ENCODE data around the gene COLGALT1.
"Not testable (repeated sequence)": the region's sequence is repeated elsewhere in the genome, so short reads cannot be mapped to it uniquely, and the experiment has no call there.

COLGALT1 gene

DNA sequence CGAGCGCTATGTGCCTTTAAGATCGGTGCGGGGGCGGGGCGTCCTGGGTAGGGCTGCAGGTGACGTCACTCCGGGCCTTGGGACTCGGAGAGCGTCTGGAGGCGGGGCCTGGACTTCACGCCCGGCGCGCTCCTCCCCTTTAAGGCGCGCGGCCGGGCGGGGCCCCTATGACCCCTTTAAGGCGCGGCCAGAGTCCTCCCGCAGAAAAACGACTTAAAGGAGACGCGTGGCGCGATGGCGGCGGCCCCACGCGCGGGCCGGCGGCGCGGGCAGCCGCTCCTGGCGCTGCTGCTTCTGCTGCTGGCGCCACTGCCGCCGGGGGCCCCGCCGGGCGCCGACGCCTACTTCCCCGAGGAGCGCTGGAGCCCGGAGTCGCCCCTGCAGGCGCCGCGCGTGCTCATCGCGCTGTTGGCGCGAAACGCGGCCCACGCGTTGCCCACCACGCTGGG is at the start of gene COLGALT1:
COLGALT1 (plus strand) TSS at position 170 of the 449 bp plus-strand sequence; CDS start at position 235, 65 bp downstream.
- DNase-seq (ENCODE audit: low read depth, low spot score), result peak; percentile 74

DNA sequence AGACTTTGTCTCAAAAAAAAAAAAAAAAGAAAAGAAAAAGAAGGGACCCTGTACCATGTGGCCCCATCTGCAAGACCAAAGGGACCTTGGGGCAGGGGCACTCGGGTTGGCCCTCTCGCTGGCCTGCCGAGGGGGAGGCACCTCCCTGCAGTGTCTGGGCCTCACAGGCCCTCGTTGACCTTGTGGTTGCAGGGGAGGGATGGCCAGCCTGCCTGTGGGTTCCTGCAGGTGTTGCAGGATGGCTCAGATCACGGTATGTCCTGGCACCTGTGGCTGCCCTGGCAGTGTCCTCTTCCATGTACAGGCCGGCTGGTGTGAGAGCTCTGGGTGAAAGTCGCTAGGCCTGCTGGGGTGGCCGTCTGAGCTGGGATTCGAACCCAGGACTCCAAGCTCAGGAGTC is 48.7 kb upstream of the COLGALT1 start:
- DNase-seq (ENCODE audit: low read depth, low spot score), result no peak

DNA sequence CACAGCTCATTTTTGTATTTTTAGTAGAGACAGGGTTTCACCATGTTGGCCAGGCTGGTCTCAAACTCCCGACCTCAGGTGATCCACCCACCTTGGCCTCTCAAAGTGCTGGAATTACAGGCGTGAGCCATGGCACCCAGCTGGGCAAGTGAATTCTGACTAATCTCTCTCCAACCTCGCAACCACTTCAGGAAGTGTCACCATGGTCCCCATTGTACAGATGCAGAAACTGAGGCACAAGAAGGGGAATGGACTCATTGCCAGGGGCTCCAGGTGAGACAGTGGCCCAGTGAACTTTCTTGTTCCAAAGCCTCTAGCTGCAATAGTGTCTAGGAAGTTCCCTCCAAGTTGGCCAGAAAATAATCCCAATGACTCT is 46.9 kb upstream of the COLGALT1 start:
- DNase-seq (ENCODE audit: low read depth, low spot score), result not testable (repeated sequence)

DNA sequence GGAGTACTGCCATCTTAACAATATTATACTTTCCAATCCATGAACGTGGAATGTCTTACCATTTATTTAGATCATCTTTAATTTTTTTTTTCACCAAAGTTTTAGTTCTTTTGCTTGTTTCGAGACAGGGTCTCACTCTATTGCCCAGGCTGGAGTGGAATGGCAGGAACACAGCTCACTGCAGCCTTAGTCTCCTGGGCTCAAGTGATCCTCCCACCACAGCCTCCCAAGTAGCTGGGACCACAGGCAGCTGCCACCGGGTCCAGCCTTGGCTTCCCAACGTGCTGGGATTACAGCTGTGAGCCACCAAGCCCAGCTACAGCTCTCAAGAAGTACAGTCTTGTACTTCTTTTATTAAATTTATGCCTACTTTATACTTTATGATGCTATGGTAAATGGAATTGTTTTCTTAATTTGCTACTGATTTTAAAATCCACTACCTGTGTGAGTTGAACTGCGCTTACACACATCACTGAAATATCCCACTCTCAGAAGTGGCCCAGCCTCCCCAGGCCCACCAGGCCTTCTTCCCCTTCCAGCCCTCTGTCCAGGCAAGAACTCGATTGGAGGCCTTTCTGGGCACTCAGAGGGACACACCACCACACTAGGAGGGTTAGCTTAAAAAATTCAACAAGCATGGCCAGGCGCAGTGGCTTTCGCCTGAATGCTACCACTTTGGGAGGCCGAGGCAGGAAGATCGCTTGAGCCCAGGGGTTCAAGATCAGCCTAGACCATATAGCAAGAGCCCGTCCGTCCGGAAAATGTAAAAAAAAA is 45.0 kb upstream of the COLGALT1 start:
- DNase-seq (ENCODE audit: low read depth, low spot score), result no peak

DNA sequence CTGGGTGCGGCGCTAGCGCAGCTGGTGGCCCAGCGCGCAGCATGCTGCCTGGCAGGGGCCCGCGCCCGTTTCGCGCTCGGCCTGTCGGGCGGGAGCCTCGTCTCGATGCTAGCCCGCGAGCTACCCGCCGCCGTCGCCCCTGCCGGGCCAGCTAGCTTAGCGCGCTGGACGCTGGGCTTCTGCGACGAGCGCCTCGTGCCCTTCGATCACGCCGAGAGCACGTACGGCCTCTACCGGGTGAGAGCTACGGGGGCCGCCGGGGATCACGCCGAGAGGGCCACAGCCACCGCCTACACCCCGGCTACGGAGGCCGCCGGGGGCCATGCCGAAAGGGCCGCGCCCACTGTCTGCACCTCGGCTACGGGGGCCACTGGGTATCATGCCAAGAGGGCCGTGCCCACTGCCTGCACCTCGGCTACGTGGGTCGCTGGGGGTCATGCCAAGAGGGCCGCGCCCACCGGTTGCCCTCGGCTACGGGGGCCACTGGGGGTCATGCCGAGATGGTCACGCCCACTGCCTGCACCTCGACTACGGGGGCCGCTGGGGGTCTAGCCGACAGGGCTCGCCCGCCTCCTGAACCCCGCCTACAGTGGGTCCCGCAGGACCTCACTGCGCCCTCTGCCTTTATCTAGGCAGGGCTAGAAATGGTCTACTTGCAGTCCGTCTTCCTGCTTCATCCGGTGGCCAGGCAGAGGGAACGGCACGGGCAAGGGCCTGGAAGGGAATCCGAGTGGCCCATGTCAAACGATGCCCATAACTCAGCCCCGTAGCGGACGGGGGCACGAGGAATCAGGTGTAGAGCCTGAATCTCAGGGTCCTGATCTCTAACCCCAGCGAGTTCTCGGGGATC is 43.5 kb upstream of the COLGALT1 start:
- DNase-seq (ENCODE audit: low read depth, low spot score), result no peak

DNA sequence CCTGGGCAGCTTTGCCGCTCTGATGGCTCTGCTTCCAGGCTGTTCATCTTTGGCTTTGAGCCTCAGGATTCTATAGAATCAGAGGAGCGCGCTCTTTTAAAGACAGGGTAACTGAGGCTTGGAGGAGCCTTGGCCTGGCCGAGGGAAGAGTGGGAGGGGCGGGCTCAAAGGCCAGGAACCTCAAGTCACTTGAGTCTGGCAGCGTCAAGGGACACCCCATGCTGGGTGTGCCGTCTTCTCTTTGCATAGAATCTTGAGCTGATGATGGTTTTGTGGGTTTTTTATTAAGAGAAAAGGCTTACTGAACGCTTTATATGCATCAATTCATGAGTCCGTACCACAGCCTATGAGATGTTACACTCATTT is 42.9 kb upstream of the COLGALT1 start:
- DNase-seq (ENCODE audit: low read depth, low spot score), result no peak

DNA sequence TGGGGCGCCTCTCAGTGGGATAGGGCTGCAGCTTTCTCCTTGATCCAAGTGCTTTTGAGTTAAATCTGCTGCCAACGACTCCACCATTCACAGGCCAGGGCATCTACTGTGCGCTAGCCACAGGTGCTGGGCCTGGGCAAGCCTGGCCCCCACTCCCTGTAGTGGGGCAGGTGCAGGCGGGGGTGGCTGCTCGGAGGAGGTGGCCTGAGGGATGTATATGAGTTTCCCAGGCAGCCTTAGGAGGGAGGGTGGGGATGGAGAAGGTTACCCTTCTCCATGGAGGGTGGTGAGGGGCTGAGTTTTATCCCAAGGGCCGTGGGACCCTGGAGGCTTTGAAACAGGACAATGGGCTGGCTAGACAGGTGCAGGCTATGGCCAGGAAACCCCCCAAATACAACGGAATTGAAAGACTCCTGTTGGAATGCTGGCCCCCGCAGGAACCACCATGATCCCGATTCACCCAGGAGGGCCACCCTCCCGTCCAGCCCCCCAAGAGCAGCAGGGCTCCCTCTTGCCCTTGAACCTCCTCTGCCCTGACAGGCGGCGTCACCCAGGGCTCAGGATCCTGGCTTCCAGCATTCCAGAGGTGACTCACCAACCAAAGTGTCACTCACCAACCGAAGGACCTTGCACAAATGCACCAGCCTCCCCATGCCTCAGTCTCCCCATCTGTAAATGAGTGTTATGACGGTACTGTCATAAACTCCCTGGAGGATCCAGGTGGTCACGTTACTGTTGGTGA is 39.9 kb upstream of the COLGALT1 start:
- no peak for DNase-seq (ENCODE audit: low read depth, low spot score)

DNA sequence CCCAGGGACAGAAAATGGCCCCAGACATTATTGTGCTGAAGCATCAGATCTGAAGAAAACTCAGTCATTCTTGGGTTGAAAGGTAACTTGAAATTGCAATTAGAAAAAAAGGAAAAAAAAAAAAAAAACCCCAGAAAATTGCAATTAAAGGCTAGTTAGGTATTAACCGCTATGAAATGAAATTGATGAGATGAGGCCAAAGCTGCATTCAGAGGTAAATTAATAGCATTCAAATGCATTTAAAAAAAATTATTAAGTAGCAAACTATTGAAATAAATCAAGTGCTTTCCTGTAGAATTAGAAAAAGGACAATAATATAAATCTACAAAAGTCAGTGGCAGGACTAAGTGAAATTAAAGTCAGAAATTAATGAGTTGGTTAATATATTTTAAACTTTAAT is 37.6 kb upstream of the COLGALT1 start:
- no peak for DNase-seq (ENCODE audit: low read depth, low spot score)

DNA sequence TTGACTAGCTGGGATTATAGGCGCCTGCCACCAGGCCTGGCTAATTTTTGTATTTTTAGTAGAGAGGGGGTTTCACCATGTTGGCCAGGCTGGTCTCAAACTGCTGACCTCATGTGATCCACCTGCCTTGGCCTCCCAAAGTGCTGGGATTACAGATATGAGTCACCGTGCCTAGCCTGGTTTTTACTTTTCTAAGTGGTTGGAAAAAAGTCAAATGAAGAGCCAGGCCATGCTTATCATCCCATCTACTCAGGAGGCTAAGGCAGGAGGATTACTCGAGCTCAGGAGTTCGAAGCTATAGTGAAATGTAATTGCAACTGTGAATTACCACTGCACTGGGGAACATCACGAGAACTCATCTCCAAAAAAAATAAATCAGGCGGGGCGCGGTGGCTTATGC is 36.8 kb upstream of the COLGALT1 start:
- DNase-seq (ENCODE audit: low read depth, low spot score), result not testable (repeated sequence)

DNA sequence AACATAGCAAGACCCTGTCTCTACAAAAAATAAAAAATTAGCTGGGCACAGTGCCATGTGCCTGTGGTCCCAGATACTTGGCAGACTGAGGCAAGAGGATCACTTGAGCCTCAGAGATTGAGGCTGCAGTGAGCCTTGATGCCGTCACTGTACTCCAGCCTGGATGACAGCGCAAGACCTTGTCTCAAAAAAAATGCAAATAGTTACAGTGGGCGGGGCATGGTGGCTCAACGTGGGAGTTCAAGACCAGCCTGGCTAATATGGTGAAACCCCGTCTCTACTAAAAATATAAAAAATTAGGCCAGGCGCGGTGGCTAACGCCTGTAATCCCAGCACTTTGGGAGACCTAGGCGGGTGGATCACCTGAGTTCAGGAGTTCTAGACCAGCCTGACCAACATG is 35.5 kb upstream of the COLGALT1 start:
- DNase-seq (ENCODE audit: low read depth, low spot score), result no peak

DNA sequence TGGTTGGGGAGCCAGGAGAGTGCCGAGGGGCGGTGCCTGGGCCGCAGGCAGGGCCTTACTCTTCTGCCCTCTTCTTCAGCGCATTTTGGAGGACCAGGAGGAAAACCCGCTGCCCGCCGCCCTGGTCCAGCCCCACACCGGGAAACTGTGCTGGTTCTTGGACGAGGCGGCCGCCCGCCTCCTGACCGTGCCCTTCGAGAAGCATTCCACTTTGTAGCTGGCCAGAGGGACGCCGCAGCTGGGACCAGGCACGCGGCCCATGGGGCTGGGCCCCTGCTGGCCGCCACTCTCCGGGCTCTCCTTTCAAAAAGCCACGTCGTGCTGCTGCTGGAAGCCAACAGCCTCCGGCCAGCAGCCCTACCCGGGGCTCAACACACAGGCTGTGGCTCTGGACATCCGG is 34.6 kb upstream of the COLGALT1 start:
- no peak for DNase-seq (ENCODE audit: low read depth, low spot score)

DNA sequence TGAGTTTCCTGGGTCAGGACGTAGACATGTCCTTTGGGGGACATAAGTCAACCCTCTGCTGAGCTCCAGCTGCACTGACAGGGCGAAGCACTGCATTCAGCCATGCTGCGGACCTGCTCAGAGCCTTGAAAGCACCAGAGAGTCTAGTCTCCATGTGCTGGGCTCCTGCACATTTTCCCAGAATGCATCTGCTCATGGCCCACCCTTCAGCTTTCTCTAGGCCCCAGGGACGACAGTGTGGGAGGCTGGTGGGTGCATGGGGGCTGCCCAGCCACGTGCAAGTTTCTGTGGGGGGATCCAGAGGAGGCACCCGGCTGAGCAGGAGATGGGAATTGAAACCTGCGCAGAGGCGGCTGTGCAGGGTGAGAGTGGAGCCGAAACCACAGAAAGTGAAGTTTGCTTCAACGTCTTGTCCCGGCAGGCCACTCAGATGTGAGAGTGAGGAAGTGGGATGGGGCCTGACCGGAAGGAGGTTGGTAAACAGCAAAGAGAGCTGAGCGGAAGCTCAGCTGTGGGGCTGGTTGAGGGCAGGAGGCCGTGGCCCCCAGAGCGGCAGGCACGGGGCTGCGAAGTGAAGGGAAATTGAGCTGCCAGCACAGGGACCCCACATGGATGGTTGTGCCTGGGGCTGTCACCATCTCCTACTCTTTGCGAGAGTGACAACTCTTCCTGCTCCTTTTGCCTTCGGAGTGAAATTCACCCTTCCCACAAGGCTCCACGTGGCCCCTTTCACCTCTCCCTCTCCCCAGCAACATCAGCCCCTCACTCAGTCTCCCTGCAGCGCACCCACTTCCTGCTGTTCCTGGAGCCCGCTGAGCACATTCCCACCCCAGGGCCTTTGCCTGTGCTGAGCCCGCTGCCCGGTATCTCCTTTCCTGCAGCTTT is 32.2 kb upstream of the COLGALT1 start:
- DNase-seq (ENCODE audit: low read depth, low spot score), result no peak

DNA sequence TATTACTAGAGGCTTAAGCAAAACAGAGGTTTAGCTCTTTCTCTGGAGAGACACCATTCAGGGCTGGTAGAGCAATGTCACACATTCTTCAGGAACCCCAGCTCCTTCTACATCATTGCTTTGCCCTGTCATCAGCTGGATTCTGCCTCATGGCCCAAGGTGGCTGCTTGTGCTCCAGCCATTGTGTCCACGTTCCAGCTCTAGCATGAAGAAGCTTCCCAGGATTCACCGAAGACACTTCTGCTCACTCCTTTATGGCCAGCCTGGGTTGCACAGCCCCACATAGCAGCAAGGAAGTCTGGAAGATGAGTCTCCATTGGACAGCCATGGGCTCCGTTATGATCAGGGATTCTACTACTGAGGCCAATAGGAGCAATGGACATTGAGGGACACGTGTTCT is 30.8 kb upstream of the COLGALT1 start:
- DNase-seq (ENCODE audit: low read depth, low spot score), result no peak

DNA sequence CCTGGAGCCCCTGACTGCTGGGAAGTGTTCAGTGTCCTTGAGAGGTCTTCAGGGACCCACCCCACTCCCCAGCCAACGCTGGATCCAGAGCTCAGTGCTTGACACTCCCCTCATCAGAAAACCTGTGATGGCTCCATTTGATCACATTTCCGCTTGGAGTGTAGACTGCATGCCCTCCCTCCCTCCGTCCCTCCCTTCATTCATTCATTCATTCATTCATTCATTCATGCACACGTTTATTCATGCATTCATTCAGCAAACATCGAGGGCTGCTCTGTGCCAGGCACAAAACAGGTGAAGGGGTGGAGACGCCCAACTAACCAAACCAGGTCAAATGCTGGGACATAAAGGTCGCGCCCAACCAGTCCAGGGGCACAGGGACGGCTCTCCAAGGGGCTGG is 30.3 kb upstream of the COLGALT1 start:
- no peak for DNase-seq (ENCODE audit: low read depth, low spot score)

DNA sequence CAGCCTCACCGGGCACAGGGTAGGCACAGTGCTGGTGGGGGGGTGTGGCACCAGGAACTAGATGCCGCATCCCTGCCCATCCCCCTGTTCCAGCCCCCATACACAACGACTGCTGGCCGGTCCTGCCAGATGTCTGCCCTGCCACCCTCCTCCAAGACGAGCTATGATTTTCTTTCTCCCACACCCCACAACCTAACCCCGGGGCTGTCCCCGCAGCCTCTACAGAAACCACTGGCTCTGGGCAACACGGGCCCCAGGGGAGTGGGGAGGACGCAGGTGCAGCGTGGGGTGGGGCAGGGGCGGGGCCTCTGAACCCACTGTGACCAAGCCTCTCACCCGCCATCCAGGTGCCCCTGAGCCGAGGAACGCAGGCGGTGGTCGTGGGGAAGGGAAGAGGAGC is 28.5 kb upstream of the COLGALT1 start:
- DNase-seq (ENCODE audit: low read depth, low spot score), result no peak

DNA sequence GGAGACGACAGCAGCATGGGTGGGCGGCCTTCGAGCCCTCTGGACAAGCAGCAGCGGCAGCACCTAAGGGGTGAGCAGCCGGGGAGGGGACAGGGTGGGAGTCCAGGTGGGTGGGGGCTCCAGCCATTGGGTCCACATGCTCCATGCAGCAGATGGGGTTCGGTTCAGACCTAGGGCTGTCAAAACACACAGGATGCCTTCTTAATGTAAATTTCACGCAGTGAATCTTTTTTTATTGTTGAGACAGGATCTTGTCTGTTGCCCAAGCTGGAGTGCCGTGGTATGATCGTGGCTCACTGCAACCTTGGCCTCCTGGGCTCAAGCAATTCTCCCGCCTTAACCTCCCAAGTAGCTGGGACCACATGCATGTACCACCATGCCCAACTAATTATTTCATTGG is 28.1 kb upstream of the COLGALT1 start:
- no peak for DNase-seq (ENCODE audit: low read depth, low spot score)

DNA sequence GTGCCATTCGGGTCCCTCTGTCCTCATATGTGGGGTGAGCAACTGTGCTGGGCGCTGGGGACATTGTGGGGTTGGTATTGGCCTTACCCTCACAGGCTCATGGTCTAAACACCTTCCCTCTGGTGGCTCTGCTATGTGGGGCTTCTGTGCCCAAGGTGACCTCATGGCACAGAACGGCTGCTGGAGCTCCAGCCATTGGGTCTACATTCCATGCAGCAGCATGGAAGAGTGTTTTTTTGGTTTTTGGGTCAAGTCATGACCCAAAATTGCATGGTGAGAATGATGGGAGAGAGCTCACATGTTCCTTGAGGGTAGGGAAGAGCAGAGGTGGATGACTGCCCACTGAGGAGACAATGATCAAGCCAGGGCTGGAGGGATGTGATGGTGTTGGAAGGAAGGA is 26.8 kb upstream of the COLGALT1 start:
- no peak for DNase-seq (ENCODE audit: low read depth, low spot score)

DNA sequence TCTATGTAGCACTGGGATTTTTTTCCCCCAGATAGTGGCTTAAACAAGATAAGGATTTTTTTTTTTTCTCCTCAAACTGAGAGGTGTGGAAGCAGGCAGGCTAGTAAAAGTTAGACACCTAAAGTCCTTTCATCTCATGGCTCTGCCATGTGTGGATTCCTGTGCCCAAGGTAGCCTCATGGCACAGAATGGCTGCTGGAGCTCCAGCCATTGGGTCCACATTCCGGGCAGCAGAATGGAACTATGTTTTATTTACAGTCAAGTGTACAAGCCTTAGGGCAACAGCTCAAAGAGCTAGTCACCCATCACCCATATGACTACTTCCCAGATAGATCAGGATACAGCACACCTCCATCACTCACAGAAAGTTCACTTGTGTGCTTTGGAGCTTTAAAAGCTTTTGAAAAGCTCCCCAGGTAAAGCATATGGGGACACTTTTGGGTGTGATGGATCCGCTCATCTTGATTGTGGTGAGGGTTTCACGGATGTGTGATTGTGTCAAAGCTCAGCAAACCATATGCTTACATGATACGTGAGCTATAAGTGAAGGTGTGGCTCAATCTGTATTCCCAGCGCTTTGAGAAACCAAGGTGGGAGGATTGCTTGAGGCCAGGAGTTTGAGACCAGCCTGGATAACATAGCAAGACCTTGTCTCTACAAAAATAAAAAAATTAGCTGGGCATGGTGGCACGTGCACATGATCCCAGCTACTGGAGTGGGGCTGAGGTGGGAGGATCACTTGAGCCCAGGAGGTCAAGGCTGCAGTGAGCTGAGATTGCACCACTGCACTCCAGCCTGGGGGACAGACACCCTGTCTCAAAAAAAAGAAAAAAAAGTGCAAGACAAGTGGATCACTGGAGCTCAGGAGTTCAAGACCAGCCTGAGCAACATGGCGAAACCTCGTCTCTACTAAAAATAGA is 25.9 kb upstream of the COLGALT1 start:
- no peak for DNase-seq (ENCODE audit: low read depth, low spot score)

DNA sequence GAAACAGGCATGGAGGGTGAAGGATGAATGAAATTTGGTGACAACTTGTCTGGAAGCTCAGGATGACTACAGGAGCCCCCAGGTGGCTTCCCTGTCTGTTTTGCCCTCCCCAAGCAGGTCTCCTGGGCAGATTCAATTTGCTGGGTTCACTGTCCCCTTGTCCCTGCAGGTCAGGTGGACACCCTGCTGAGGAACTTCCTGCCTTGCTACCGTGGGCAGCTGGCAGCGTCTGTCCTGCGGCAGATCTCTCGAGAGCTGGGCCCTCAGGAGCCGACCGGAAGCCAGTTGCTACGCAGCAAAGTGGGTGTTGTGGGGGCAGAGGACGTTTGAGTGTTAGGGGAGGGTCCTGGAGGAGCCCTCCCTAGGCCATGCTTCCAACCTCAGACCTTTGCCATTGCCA is 24.9 kb upstream of the COLGALT1 start:
- DNase-seq (ENCODE audit: low read depth, low spot score), result peak; percentile 72

DNA sequence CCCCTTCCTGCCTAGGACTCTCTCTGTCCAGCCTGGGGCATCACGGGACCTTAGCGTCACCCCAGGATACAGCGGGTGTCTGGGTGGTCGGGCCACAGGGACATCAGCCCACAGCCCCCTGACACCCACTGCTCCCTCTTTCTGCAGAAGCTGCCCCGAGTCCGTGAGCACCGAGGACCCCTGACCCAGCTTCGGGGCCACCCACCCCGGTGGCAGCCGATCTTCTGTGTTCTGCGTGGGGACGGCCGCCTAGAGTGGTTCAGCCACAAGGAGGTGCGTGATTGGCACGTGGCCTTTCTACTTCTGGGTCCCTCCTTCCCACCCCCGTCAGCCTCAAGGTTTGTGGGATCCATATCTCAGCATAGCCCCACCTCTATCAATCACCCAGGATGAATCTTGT is 23.3 kb upstream of the COLGALT1 start:
- DNase-seq (ENCODE audit: low read depth, low spot score), result no peak

All from iPS DF 19.7 (cell line).